GM12892 (cell line): ENCODE results near the gene KIF26B.

Source experiments
- POLR2A ChIP-seq: IDR thresholded peaks from 2 replicates; pipeline ENCODE4 v1.6.1; 2011; ENCODE audit warnings: low read depth, low read length, control low read depth
- POLR2AphosphoS5 ChIP-seq: IDR thresholded peaks from 2 replicates; pipeline ENCODE4 v1.6.1; 2011; ENCODE audit warnings: low read depth, low read length, control low read depth
- TAF1 ChIP-seq: IDR thresholded peaks from 2 replicates; pipeline ENCODE4 v1.6.1; 2011; ENCODE audit warnings: low read depth, mild to moderate bottlenecking, control low read depth, low read length, borderline replicate concordance

DNA sequence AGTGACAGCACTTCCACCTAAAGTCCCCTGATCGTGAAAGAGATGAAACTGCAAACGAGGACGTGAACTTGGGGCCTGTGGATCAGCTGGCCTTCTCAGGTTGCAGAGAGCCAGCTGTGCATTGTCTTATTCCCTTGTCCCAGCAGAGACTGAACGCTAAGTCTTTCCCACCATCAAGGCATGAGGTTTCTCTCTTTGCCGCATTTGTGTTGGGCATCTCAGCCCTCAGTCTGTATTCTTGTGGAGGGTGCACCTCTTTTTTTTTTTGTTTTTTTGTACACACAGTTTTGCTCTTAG, 71.4 kb downstream of the KIF26B start:
- TF ChIP-seq POLR2A (no peak), POLR2AphosphoS5 (no peak), TAF1 (no peak)
